ENCODE results near the gene CHCHD6. TPM values are rescaled to one million over a fixed set of nuclear protein-coding genes. Genes with fewer than 3 reads are reported as not detected.

CHCHD6 gene
- total and polyA plus RNA-seq, 4 donors, result 22.5 to 70.2 (median 49.7) TPM

GRCh38 chr3:126878664-126879063 is 174.6 kb downstream of the CHCHD6 start:
- Histone ChIP-seq H3K27me3 (ENCODE audit: control insufficient read depth, insufficient read depth, low read length) (no peaks in the 10 kb centered on the region), H3K4me1 (ENCODE audit: control insufficient read depth, insufficient read depth, low read length) (no peaks in the 10 kb centered on the region), H3K27ac (ENCODE audit: low read depth, low read length) (no peak overlapping the region), H3K4me3 (ENCODE audit: low read depth, low read length) (no peak overlapping the region), H3K9me3 (ENCODE audit: control insufficient read depth, insufficient read depth, low read length) (no peaks in the 10 kb centered on the region), H3K36me3 (ENCODE audit: control insufficient read depth, insufficient read depth, low read length) (no peaks in the 10 kb centered on the region)
- 90% methylated on average over 2 of the region's 3 CpGs for WGBS (ENCODE audit: insufficient coverage)
- DNase-seq (ENCODE audit: low read depth in 4 of 6, low spot score in 6 of 6), result no peak

- no peak for DNase-seq (ENCODE audit: low read depth in 4 of 6, low spot score in 6 of 6)
- H3K9me3 ChIP-seq (ENCODE audit: control insufficient read depth, insufficient read depth, low read length), result no peaks in the 10 kb centered on the region
- H3K27ac ChIP-seq (ENCODE audit: low read depth, low read length), result no peak overlapping the region
- no peak overlapping the region for H3K4me3 ChIP-seq (ENCODE audit: low read depth, low read length)
- no peaks in the 10 kb centered on the region for H3K4me1 ChIP-seq (ENCODE audit: control insufficient read depth, insufficient read depth, low read length)
- WGBS (ENCODE audit: insufficient coverage), result 71% methylated on average over 3 of the region's 3 CpGs
- H3K36me3 ChIP-seq (ENCODE audit: control insufficient read depth, insufficient read depth, low read length), result no peaks in the 10 kb centered on the region
- H3K27me3 ChIP-seq (ENCODE audit: control insufficient read depth, insufficient read depth, low read length), result no peaks in the 10 kb centered on the region
These were observed 176.9 kb downstream of the CHCHD6 start for GRCh38 chr3:126880901-126881300.

- Histone ChIP-seq H3K27ac (ENCODE audit: low read depth, low read length) (no peak overlapping the region), H3K27me3 (ENCODE audit: control insufficient read depth, insufficient read depth, low read length) (no peaks in the 10 kb centered on the region), H3K4me3 (ENCODE audit: low read depth, low read length) (no peak overlapping the region), H3K9me3 (ENCODE audit: control insufficient read depth, insufficient read depth, low read length) (no peaks in the 10 kb centered on the region), H3K36me3 (ENCODE audit: control insufficient read depth, insufficient read depth, low read length) (no peaks in the 10 kb centered on the region), H3K4me1 (ENCODE audit: control insufficient read depth, insufficient read depth, low read length) (no peaks in the 10 kb centered on the region)
- WGBS (ENCODE audit: insufficient coverage), result 96% methylated on average over 4 of the region's 6 CpGs
- DNase-seq (ENCODE audit: low read depth in 4 of 6, low spot score in 6 of 6), result no peak
These were observed 177.8 kb downstream of the CHCHD6 start for GRCh38 chr3:126881861-126882260.

GRCh38 chr3:126883241-126883640 is 179.2 kb downstream of the CHCHD6 start:
- DNase-seq (ENCODE audit: low read depth in 4 of 6, low spot score in 6 of 6), result no peak
- Histone ChIP-seq H3K9me3 (ENCODE audit: control insufficient read depth, insufficient read depth, low read length) (no peaks in the 10 kb centered on the region), H3K27me3 (ENCODE audit: control insufficient read depth, insufficient read depth, low read length) (no peaks in the 10 kb centered on the region), H3K4me3 (ENCODE audit: low read depth, low read length) (no peak overlapping the region), H3K27ac (ENCODE audit: low read depth, low read length) (no peak overlapping the region), H3K36me3 (ENCODE audit: control insufficient read depth, insufficient read depth, low read length) (no peaks in the 10 kb centered on the region), H3K4me1 (ENCODE audit: control insufficient read depth, insufficient read depth, low read length) (peaks cover 7% of the 10 kb centered on the region)
- WGBS (ENCODE audit: insufficient coverage), result 95% methylated on average over 7 of the region's 7 CpGs

GRCh38 chr3:126885425-126885824 is 181.4 kb downstream of the CHCHD6 start:
- DNase-seq (ENCODE audit: low read depth in 4 of 6, low spot score in 6 of 6), result no peak
- Histone ChIP-seq H3K36me3 (ENCODE audit: control insufficient read depth, insufficient read depth, low read length) (peaks cover 12% of the 10 kb centered on the region), H3K27ac (ENCODE audit: low read depth, low read length) (no peak overlapping the region), H3K4me1 (ENCODE audit: control insufficient read depth, insufficient read depth, low read length) (peaks cover 27% of the 10 kb centered on the region), H3K4me3 (ENCODE audit: low read depth, low read length) (no peak overlapping the region), H3K9me3 (ENCODE audit: control insufficient read depth, insufficient read depth, low read length) (no peaks in the 10 kb centered on the region), H3K27me3 (ENCODE audit: control insufficient read depth, insufficient read depth, low read length) (no peaks in the 10 kb centered on the region)
- WGBS (ENCODE audit: insufficient coverage), result no CpG with 5 or more reads among the region's 1 CpG

GRCh38 chr3:126886217-126886616 is 182.2 kb downstream of the CHCHD6 start:
- Histone ChIP-seq H3K27me3 (ENCODE audit: control insufficient read depth, insufficient read depth, low read length) (no peaks in the 10 kb centered on the region), H3K4me1 (ENCODE audit: control insufficient read depth, insufficient read depth, low read length) (peaks cover 27% of the 10 kb centered on the region), H3K9me3 (ENCODE audit: control insufficient read depth, insufficient read depth, low read length) (no peaks in the 10 kb centered on the region), H3K27ac (ENCODE audit: low read depth, low read length) (no peak overlapping the region), H3K4me3 (ENCODE audit: low read depth, low read length) (no peak overlapping the region), H3K36me3 (ENCODE audit: control insufficient read depth, insufficient read depth, low read length) (peaks cover 12% of the 10 kb centered on the region)
- 72% methylated on average over 5 of the region's 5 CpGs for WGBS (ENCODE audit: insufficient coverage)
- DNase-seq (ENCODE audit: low read depth in 4 of 6, low spot score in 6 of 6), result no peak

GRCh38 chr3:126887686-126888085 is 183.6 kb downstream of the CHCHD6 start:
- no peak overlapping the region for H3K27ac ChIP-seq (ENCODE audit: low read depth, low read length)
- WGBS (ENCODE audit: insufficient coverage), result 95% methylated on average over 6 of the region's 7 CpGs
- peaks cover 27% of the 10 kb centered on the region for H3K4me1 ChIP-seq (ENCODE audit: control insufficient read depth, insufficient read depth, low read length)
- no peak for DNase-seq (ENCODE audit: low read depth in 4 of 6, low spot score in 6 of 6)
- H3K36me3 ChIP-seq (ENCODE audit: control insufficient read depth, insufficient read depth, low read length), result peaks cover 17% of the 10 kb centered on the region
- no peak overlapping the region for H3K4me3 ChIP-seq (ENCODE audit: low read depth, low read length)
- H3K9me3 ChIP-seq (ENCODE audit: control insufficient read depth, insufficient read depth, low read length), result no peaks in the 10 kb centered on the region
- no peaks in the 10 kb centered on the region for H3K27me3 ChIP-seq (ENCODE audit: control insufficient read depth, insufficient read depth, low read length)

GRCh38 chr3:126888186-126888760 is 184.2 kb downstream of the CHCHD6 start:
- H3K9me3 ChIP-seq (ENCODE audit: control insufficient read depth, insufficient read depth, low read length), result no peaks in the 10 kb centered on the region
- no peak overlapping the region for H3K4me3 ChIP-seq (ENCODE audit: low read depth, low read length)
- peaks cover 17% of the 10 kb centered on the region for H3K36me3 ChIP-seq (ENCODE audit: control insufficient read depth, insufficient read depth, low read length)
- H3K4me1 ChIP-seq (ENCODE audit: control insufficient read depth, insufficient read depth, low read length), result peaks cover 27% of the 10 kb centered on the region
- no peaks in the 10 kb centered on the region for H3K27me3 ChIP-seq (ENCODE audit: control insufficient read depth, insufficient read depth, low read length)
- DNase-seq (ENCODE audit: low read depth in 4 of 6, low spot score in 6 of 6), result no peak
- 87% methylated on average over 3 of the region's 5 CpGs for WGBS (ENCODE audit: insufficient coverage)
- no peak overlapping the region for H3K27ac ChIP-seq (ENCODE audit: low read depth, low read length)

GRCh38 chr3:126889276-126890201 is 185.5 kb downstream of the CHCHD6 start:
- Histone ChIP-seq H3K4me3 (ENCODE audit: low read depth, low read length) (no peak overlapping the region), H3K4me1 (ENCODE audit: control insufficient read depth, insufficient read depth, low read length) (peaks cover 29% of the 10 kb centered on the region), H3K9me3 (ENCODE audit: control insufficient read depth, insufficient read depth, low read length) (no peaks in the 10 kb centered on the region), H3K27me3 (ENCODE audit: control insufficient read depth, insufficient read depth, low read length) (no peaks in the 10 kb centered on the region), H3K36me3 (ENCODE audit: control insufficient read depth, insufficient read depth, low read length) (peaks cover 17% of the 10 kb centered on the region), H3K27ac (ENCODE audit: low read depth, low read length) (no peak overlapping the region)
- 69% methylated on average over 13 of the region's 15 CpGs for WGBS (ENCODE audit: insufficient coverage)
- DNase-seq (ENCODE audit: low read depth in 4 of 6, low spot score in 6 of 6), result peak in 2 of 6 donors; percentile 12 to 78

GRCh38 chr3:126891141-126891540 is 187.1 kb downstream of the CHCHD6 start:
- DNase-seq (ENCODE audit: low read depth in 4 of 6, low spot score in 6 of 6), result no peak
- no peaks in the 10 kb centered on the region for H3K9me3 ChIP-seq (ENCODE audit: control insufficient read depth, insufficient read depth, low read length)
- no peaks in the 10 kb centered on the region for H3K27me3 ChIP-seq (ENCODE audit: control insufficient read depth, insufficient read depth, low read length)
- no peak overlapping the region for H3K4me3 ChIP-seq (ENCODE audit: low read depth, low read length)
- H3K4me1 ChIP-seq (ENCODE audit: control insufficient read depth, insufficient read depth, low read length), result peaks cover 36% of the 10 kb centered on the region
- peaks cover 17% of the 10 kb centered on the region for H3K36me3 ChIP-seq (ENCODE audit: control insufficient read depth, insufficient read depth, low read length)
- no peak overlapping the region for H3K27ac ChIP-seq (ENCODE audit: low read depth, low read length)
- 98% methylated on average over 7 of the region's 7 CpGs for WGBS (ENCODE audit: insufficient coverage)
